K562 (cell line): ENCODE measurements around the gene NMRK1. TPM values are rescaled to one million over a fixed set of nuclear protein-coding genes. Genes with fewer than 3 reads are reported as not detected.

Experiments
- ASH1L ChIP-seq: fragments of 450-650 bp; IDR thresholded peaks from 2 replicates; pipeline ENCODE4 v1.6.1; 2018; ENCODE audit warnings: borderline replicate concordance, mild to moderate bottlenecking, low read depth; ENCODE audit not compliant: partially characterized antibody
- EGR1 ChIP-seq: fragments of 450-650 bp; conservative IDR thresholded peaks from 2 replicates; pipeline ENCODE4 v1.6.1; 2017; ENCODE audit warnings: mild to moderate bottlenecking
- ESRRB ChIP-seq: fragments of 250-450 bp; sonication (Bioruptor Pico); IDR thresholded peaks from 2 replicates; pipeline ENCODE4 v1.5.0; 2020; ENCODE audit warnings: mild to moderate bottlenecking, moderate library complexity, borderline replicate concordance
- GTF2A2 ChIP-seq: IDR thresholded peaks from 2 replicates; pipeline ENCODE4 v1.6.1; 2016; ENCODE audit warnings: mild to moderate bottlenecking, missing genetic modification characterization, missing compliant biosample characterization
- NFRKB ChIP-seq: fragments of 450-650 bp; IDR thresholded peaks from 2 replicates; pipeline ENCODE4 v1.6.1; 2016; ENCODE audit warnings: low read depth
- SMARCA4 ChIP-seq: fragments of 450-650 bp; IDR thresholded peaks from 2 replicates; pipeline ENCODE4 v1.6.1; 2016
- SP2 ChIP-seq: IDR thresholded peaks from 2 replicates; pipeline ENCODE4 v1.6.1; 2011; ENCODE audit warnings: mild to moderate bottlenecking, low read depth, low read length, moderate library complexity; ENCODE audit not compliant: poor library complexity, severe bottlenecking; ENCODE audit errors: extremely low read depth
- TBL1XR1 ChIP-seq, 2 experiments: IDR thresholded peaks; 2 replicates each; pipeline ENCODE4 v1.6.1; 2012; ENCODE audit warnings: improper control_type of control experiment in 2 of 2, low read length in 2 of 2, mild to moderate bottlenecking in 1 of 2
- U2AF2 ChIP-seq: fragments of 200-400 bp; formaldehyde crosslinking; optimal IDR thresholded peaks from 2 replicates; pipeline ENCODE3; 2017; ENCODE audit warnings: low read depth, mild to moderate bottlenecking, low read length
- ZBED1 ChIP-seq: IDR thresholded peaks from 2 replicates; pipeline ENCODE4 v1.6.1; 2014
- ZBTB17 ChIP-seq: fragments of 450-650 bp; formaldehyde crosslinking; IDR thresholded peaks from 2 replicates; pipeline ENCODE4 v1.4.0; 2020; ENCODE audit warnings: mild to moderate bottlenecking
- ZNF830 ChIP-seq: fragments of 250-450 bp; sonication (Bioruptor Pico); IDR thresholded peaks from 2 replicates; pipeline ENCODE4 v1.5.0; 2021; ENCODE audit warnings: mild to moderate bottlenecking
- polyA plus RNA-seq, 8 experiments: library from polyadenylated mRNA; depleted of rRNA in 4 of 8; stranded (reverse) in 5 of 8; unstranded in 3 of 8; fragments of >200 nt; fragmentation: Nextera tagmentation in 2 of 8; fragmentation: Illumina TruSeq in 1 of 8; extraction: Ambion mirVana in 2 of 8; extraction: Trizol in 1 of 8; gene quantifications; 2 replicates each; pipeline versions ENCODE4 v1.2.1 to v1.2.3, GENCODE V29; 2011 to 2014; ENCODE audit warnings: inconsistent platforms in 1 of 8, missing spikeins in 1 of 8
- total RNA-seq, 7 experiments: library from RNA; depleted of rRNA in 6 of 7; stranded (reverse); fragments of >200 nt in 6 of 7; fragmentation: Illumina TruSeq in 2 of 7; extraction: Trizol in 2 of 7; gene quantifications; 2 replicates each; pipeline versions ENCODE4 v1.2.1 to v1.2.3, GENCODE V29; 2011 to 2021; ENCODE audit warnings: low replicate concordance in 1 of 7
- TF ChIP-seq, protein P1 (sequence below): fragments of 450-650 bp; IDR thresholded peaks from 2 replicates; pipeline ENCODE4 v1.6.1; 2016; ENCODE audit warnings: mild to moderate bottlenecking
- TF ChIP-seq, protein P2 (sequence below): fragments of 450-650 bp; IDR thresholded peaks from 2 replicates; pipeline ENCODE4 v1.6.1; 2016; ENCODE audit warnings: low read depth
- TF ChIP-seq, protein P3 (sequence below): sonication (generic); formaldehyde crosslinking; IDR thresholded peaks from 2 replicates; pipeline ENCODE4 v1.9.0; 2022; ENCODE audit warnings: mild to moderate bottlenecking, missing genetic modification reagents

The NMRK1 gene
- total and polyA plus RNA-seq, 9 of the 15 experiments (the other 6 are each of a cell fraction or from before 2014, with no cell fraction given): 1.1 to 3.5 (median 1.7) TPM

DNA sequence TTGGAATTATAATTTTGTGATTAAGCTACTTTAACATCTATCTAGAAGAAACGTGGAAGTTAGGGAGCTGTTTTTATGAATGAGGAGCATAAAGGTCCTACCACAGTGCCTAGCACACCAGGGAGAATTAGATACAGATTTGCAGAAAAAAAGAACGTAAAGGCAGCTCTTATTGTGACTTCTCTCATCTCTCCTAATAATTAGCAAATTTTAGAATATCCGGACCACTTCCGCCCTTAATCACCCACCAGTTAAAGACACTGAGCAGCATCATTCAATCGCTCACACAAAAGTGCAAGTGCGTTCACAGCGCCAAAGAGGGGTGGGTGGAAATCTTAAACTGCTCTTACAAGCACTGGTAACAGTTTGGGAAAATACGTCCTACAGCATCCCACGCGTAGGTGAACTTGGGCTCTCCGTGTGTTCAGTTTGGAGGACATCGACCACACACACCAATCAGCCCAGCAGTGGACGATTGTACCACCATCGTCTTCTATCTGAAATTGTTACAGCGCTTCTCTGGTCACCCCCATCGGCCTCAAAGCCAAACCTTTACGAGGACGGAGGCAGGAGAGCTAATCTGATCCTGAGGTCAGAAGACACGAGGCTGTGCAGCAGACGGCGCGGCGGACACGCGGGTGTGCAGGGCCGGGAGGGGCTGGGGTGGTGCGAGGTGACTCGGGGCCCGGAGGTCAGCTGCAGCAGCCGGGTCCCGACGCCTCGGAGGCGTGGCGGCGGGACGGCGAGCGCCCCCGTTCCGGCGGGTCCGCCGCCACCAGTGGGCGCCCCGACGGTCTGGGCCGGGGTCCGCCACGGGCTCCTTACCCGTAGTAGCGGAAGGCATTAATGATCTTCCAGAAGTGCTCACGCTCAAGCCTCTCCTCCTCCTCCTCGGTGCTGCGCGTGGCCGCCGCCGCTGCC, 60.5 kb downstream of the NMRK1 start (continued):
- TF ChIP-seq, protein P1, sequence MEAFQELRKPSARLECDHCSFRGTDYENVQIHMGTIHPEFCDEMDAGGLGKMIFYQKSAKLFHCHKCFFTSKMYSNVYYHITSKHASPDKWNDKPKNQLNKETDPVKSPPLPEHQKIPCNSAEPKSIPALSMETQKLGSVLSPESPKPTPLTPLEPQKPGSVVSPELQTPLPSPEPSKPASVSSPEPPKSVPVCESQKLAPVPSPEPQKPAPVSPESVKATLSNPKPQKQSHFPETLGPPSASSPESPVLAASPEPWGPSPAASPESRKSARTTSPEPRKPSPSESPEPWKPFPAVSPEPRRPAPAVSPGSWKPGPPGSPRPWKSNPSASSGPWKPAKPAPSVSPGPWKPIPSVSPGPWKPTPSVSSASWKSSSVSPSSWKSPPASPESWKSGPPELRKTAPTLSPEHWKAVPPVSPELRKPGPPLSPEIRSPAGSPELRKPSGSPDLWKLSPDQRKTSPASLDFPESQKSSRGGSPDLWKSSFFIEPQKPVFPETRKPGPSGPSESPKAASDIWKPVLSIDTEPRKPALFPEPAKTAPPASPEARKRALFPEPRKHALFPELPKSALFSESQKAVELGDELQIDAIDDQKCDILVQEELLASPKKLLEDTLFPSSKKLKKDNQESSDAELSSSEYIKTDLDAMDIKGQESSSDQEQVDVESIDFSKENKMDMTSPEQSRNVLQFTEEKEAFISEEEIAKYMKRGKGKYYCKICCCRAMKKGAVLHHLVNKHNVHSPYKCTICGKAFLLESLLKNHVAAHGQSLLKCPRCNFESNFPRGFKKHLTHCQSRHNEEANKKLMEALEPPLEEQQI: no peak
- TF ChIP-seq GTF2A2 (tag) (no peak), NFRKB (no peak; the same call in 1 of the 2 replicates), ZBTB17 (CRISPR knock-in tag) (no peak), ZNF830 (CRISPR knock-in tag) (no peak), U2AF2 (no peak), SMARCA4 (no peak), ESRRB (CRISPR knock-in tag) (no peak), EGR1 (0 out of 2 replicates have a peak, but pooled peaks have one; percentile 17), ASH1L (no peak), TBL1XR1 (IDR thresholded peaks at IDR 0.05; ENCODE audit: low read length in 2 of 2) (peak in 1 of 2 experiments; percentile 39; a peak in 1 of 4 replicates), ZBED1 (no peak), SP2 (no peak)
- TF ChIP-seq, protein P2, sequence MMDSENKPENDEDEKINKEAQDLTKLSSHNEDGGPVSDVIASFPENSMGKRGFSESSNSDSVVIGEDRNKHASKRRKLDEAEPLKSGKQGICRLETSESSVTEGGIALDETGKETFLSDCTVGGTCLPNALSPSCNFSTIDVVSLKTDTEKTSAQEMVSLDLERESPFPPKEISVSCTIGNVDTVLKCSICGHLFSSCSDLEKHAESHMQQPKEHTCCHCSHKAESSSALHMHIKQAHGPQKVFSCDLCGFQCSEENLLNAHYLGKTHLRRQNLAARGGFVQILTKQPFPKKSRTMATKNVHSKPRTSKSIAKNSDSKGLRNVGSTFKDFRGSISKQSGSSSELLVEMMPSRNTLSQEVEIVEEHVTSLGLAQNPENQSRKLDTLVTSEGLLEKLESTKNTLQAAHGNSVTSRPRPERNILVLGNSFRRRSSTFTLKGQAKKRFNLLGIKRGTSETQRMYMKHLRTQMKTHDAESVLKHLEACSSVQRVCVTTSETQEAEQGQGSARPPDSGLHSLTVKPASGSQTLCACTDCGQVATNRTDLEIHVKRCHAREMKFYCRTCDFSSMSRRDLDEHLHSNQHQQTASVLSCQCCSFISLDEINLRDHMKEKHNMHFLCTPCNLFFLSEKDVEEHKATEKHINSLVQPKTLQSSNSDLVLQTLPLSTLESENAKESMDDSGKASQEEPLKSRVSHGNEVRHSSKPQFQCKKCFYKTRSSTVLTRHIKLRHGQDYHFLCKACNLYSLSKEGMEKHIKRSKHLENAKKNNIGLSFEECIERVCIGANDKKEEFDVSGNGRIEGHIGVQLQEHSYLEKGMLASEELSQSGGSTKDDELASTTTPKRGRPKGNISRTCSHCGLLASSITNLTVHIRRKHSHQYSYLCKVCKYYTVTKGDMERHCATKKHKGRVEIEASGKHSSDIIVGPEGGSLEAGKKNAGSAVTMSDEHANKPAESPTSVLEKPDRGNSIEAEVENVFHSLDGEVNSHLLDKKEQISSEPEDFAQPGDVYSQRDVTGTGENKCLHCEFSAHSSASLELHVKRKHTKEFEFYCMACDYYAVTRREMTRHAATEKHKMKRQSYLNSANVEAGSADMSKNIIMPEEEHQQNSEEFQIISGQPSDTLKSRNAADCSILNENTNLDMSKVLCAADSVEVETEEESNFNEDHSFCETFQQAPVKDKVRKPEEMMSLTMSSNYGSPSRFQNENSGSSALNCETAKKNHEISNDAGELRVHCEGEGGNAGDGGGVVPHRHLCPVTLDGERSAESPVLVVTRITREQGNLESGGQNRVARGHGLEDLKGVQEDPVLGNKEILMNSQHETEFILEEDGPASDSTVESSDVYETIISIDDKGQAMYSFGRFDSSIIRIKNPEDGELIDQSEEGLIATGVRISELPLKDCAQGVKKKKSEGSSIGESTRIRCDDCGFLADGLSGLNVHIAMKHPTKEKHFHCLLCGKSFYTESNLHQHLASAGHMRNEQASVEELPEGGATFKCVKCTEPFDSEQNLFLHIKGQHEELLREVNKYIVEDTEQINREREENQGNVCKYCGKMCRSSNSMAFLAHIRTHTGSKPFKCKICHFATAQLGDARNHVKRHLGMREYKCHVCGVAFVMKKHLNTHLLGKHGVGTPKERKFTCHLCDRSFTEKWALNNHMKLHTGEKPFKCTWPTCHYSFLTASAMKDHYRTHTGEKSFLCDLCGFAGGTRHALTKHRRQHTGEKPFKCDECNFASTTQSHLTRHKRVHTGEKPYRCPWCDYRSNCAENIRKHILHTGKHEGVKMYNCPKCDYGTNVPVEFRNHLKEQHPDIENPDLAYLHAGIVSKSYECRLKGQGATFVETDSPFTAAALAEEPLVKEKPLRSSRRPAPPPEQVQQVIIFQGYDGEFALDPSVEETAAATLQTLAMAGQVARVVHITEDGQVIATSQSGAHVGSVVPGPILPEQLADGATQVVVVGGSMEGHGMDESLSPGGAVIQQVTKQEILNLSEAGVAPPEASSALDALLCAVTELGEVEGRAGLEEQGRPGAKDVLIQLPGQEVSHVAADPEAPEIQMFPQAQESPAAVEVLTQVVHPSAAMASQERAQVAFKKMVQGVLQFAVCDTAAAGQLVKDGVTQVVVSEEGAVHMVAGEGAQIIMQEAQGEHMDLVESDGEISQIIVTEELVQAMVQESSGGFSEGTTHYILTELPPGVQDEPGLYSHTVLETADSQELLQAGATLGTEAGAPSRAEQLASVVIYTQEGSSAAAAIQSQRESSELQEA: no peak
- TF ChIP-seq, protein P3, sequence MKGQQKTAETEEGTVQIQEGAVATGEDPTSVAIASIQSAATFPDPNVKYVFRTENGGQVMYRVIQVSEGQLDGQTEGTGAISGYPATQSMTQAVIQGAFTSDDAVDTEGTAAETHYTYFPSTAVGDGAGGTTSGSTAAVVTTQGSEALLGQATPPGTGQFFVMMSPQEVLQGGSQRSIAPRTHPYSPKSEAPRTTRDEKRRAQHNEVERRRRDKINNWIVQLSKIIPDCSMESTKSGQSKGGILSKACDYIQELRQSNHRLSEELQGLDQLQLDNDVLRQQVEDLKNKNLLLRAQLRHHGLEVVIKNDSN (CRISPR knock-in tag): peak; percentile 44; the same call in 1 of the 2 replicates
